Measurements from ENCODE around the gene SMPDL3B. TPM values are rescaled to one million over a fixed set of nuclear protein-coding genes. Genes with fewer than 3 reads are reported as not detected.

Gene SMPDL3B
- total and polyA plus RNA-seq, 2 of the 13 experiments (the other 11 are each of a cell fraction or from before 2014, with no cell fraction given), result 0.29 to 1.3 TPM

GRCh38 chr1:27959792-27960603 is 25.2 kb downstream of the SMPDL3B start, which contains the start of gene XKR8 (continued):
- TF ChIP-seq TFAP4 (IDR thresholded peaks at IDR 0.05; ENCODE audit: borderline replicate concordance, low read depth) (no peak), CBX1 (IDR thresholded peaks at IDR 0.05; ENCODE audit: low read depth) (no peak), KAT8 (CRISPR knock-in tag; IDR thresholded peaks at IDR 0.05) (0 out of 2 replicates have a peak, but pooled peaks have one; percentile 14), KLF12 (CRISPR knock-in tag; IDR thresholded peaks at IDR 0.05; ENCODE audit: borderline replicate concordance) (0 out of 2 replicates have a peak, but pooled peaks have one; percentile 40), ZNF652 (CRISPR knock-in tag; IDR thresholded peaks at IDR 0.05; ENCODE audit: borderline replicate concordance, low read depth) (no peak), CERS6 (CRISPR knock-in tag; IDR thresholded peaks at IDR 0.05) (no peak), SNRNP70 (IDR thresholded peaks at IDR 0.05; ENCODE audit: low read depth, low read length) (no peak), ZNF234 (CRISPR knock-in tag; conservative IDR thresholded peaks at IDR 0.05) (no peak), SP140L (CRISPR knock-in tag; IDR thresholded peaks at IDR 0.05; ENCODE audit: borderline replicate concordance) (no peak), FOXO4 (CRISPR knock-in tag; conservative IDR thresholded peaks at IDR 0.05) (0 out of 2 replicates have a peak, but pooled peaks have one; percentile 76), ZNF17 (CRISPR knock-in tag; IDR thresholded peaks at IDR 0.05) (no peak), SPEN (CRISPR knock-in tag; IDR thresholded peaks at IDR 0.05; ENCODE audit: low read depth) (peak; percentile 31; the same call in 1 of the 2 replicates), YY1 (IDR thresholded peaks at IDR 0.05; ENCODE audit: insufficient read depth, insufficient replicate concordance, low read depth, low read length) (peak; percentile 19), ZNF414 (CRISPR knock-in tag; IDR thresholded peaks at IDR 0.05) (peak; percentile 21; the same call in 1 of the 2 replicates), USF2 (IDR thresholded peaks at IDR 0.05; ENCODE audit: low read depth, low read length) (no peak), USF2 (CRISPR knock-in tag; IDR thresholded peaks at IDR 0.05; ENCODE audit: borderline replicate concordance) (no peak), ZNF251 (CRISPR knock-in tag; IDR thresholded peaks at IDR 0.05) (no peak), ZNF557 (CRISPR knock-in tag; IDR thresholded peaks at IDR 0.05) (no peak), HDAC2 (CRISPR knock-in tag; IDR thresholded peaks at IDR 0.05) (no peak), TARDBP (CRISPR knock-in tag; IDR thresholded peaks at IDR 0.05) (no peak), ARNTL (CRISPR knock-in tag; IDR thresholded peaks at IDR 0.05) (no peak), MNT (IDR thresholded peaks at IDR 0.05) (no peak)
